ENCODE results near the gene PHYHIPL. TPM values are rescaled to one million over a fixed set of nuclear protein-coding genes. Genes with fewer than 3 reads are reported as not detected.

Gene PHYHIPL
- total RNA-seq, 2 experiments from 2014 or later, result not detected

- H3K4me1 ChIP-seq (ENCODE audit: insufficient read depth, low read length, poor library complexity, severe bottlenecking), result no peaks in the 10 kb centered on the region
- no peaks in the 10 kb centered on the region for H3K36me3 ChIP-seq (ENCODE audit: insufficient read depth, low read length)
- no peaks in the 10 kb centered on the region for H3K9me2 ChIP-seq (ENCODE audit: insufficient read depth, low read length)
- CTCF ChIA-PET (ENCODE audit: unreplicated experiment), result no interaction called here
- DNase-seq (ENCODE audit: low spot score), result no peak
- no peaks in the 10 kb centered on the region for H3K79me2 ChIP-seq (ENCODE audit: insufficient read depth, low read depth, low read length)
- POLR2A ChIA-PET, result interaction anchor here (0.7 kb wide), 2 partner anchors 65 to 232 kb away, joined by 3 read pairs; no protein-coding TSS in a partner anchor
- H4K20me1 ChIP-seq (ENCODE audit: insufficient read depth, low read length), result no peaks in the 10 kb centered on the region
- H3K27ac ChIP-seq (ENCODE audit: low read depth, low read length, poor library complexity, severe bottlenecking), result no peak overlapping the region
- no peak for TF ChIP-seq EZH2phosphoT487 (IDR thresholded peaks at IDR 0.05; ENCODE audit: borderline replicate concordance, low read depth, low read length)
- TF ChIP-seq, protein P1, sequence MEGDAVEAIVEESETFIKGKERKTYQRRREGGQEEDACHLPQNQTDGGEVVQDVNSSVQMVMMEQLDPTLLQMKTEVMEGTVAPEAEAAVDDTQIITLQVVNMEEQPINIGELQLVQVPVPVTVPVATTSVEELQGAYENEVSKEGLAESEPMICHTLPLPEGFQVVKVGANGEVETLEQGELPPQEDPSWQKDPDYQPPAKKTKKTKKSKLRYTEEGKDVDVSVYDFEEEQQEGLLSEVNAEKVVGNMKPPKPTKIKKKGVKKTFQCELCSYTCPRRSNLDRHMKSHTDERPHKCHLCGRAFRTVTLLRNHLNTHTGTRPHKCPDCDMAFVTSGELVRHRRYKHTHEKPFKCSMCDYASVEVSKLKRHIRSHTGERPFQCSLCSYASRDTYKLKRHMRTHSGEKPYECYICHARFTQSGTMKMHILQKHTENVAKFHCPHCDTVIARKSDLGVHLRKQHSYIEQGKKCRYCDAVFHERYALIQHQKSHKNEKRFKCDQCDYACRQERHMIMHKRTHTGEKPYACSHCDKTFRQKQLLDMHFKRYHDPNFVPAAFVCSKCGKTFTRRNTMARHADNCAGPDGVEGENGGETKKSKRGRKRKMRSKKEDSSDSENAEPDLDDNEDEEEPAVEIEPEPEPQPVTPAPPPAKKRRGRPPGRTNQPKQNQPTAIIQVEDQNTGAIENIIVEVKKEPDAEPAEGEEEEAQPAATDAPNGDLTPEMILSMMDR (conservative IDR thresholded peaks at IDR 0.05; ENCODE audit: low read length), result no peak
- H3K4me2 ChIP-seq (ENCODE audit: low read length), result no peak overlapping the region
- no peak overlapping the region for H2AFZ ChIP-seq (ENCODE audit: low read length)
- no TSS peak for BruUV-seq (replicated peaks)
- intact Hi-C loops (cut with micrococcal nuclease; ENCODE audit: unreplicated experiment), result no loop called here
- H3K4me3 ChIP-seq (ENCODE audit: low read depth, low read length, poor library complexity, severe bottlenecking), result no peak overlapping the region
- no peaks in the 10 kb centered on the region for H3K9me3 ChIP-seq (ENCODE audit: low read length)
Observed at GRCh38 chr10:59190332-59190731, 13.9 kb downstream of the PHYHIPL start.

- Histone ChIP-seq H3K4me3 (ENCODE audit: low read depth, low read length, poor library complexity, severe bottlenecking) (no peak overlapping the region), H3K9me3 (ENCODE audit: low read length) (no peaks in the 10 kb centered on the region), H3K4me2 (ENCODE audit: low read length) (no peak overlapping the region), H3K79me2 (ENCODE audit: insufficient read depth, low read depth, low read length) (no peaks in the 10 kb centered on the region), H3K9me2 (ENCODE audit: insufficient read depth, low read length) (no peaks in the 10 kb centered on the region), H4K20me1 (ENCODE audit: insufficient read depth, low read length) (no peaks in the 10 kb centered on the region), H3K36me3 (ENCODE audit: insufficient read depth, low read length) (no peaks in the 10 kb centered on the region), H3K4me1 (ENCODE audit: insufficient read depth, low read length, poor library complexity, severe bottlenecking) (no peaks in the 10 kb centered on the region), H2AFZ (ENCODE audit: low read length) (no peak overlapping the region), H3K27ac (ENCODE audit: low read depth, low read length, poor library complexity, severe bottlenecking) (no peak overlapping the region)
- intact Hi-C loops (cut with micrococcal nuclease; ENCODE audit: unreplicated experiment), result no loop called here
- TF ChIP-seq, protein P1 (conservative IDR thresholded peaks at IDR 0.05; ENCODE audit: low read length), result no peak
- TF ChIP-seq EZH2phosphoT487 (IDR thresholded peaks at IDR 0.05; ENCODE audit: borderline replicate concordance, low read depth, low read length), result no peak
- BruUV-seq (replicated peaks), result no TSS peak
- POLR2A ChIA-PET, result interaction anchor here (0.6 to 0.7 kb wide), 2 partner anchors 25 to 159 kb away, joined by 3 read pairs; no protein-coding TSS in a partner anchor
- DNase-seq (ENCODE audit: low spot score), result no peak
- CTCF ChIA-PET (ENCODE audit: unreplicated experiment), result no interaction called here
Observed at GRCh38 chr10:59206204-59206720, 29.8 kb downstream of the PHYHIPL start.

- POLR2A ChIA-PET, result no interaction called here
- no peaks in the 10 kb centered on the region for H3K9me2 ChIP-seq (ENCODE audit: insufficient read depth, low read length)
- no peak overlapping the region for H3K4me3 ChIP-seq (ENCODE audit: low read depth, low read length, poor library complexity, severe bottlenecking)
- H3K36me3 ChIP-seq (ENCODE audit: insufficient read depth, low read length), result no peaks in the 10 kb centered on the region
- no peak overlapping the region for H3K4me2 ChIP-seq (ENCODE audit: low read length)
- BruUV-seq (replicated peaks), result no TSS peak
- H3K4me1 ChIP-seq (ENCODE audit: insufficient read depth, low read length, poor library complexity, severe bottlenecking), result no peaks in the 10 kb centered on the region
- intact Hi-C loops (cut with micrococcal nuclease; ENCODE audit: unreplicated experiment), result no loop called here
- no peaks in the 10 kb centered on the region for H4K20me1 ChIP-seq (ENCODE audit: insufficient read depth, low read length)
- H3K27ac ChIP-seq (ENCODE audit: low read depth, low read length, poor library complexity, severe bottlenecking), result no peak overlapping the region
- H3K9me3 ChIP-seq (ENCODE audit: low read length), result no peaks in the 10 kb centered on the region
- DNase-seq (ENCODE audit: low spot score), result no peak
- H3K79me2 ChIP-seq (ENCODE audit: insufficient read depth, low read depth, low read length), result no peaks in the 10 kb centered on the region
- CTCF ChIA-PET (ENCODE audit: unreplicated experiment), result no interaction called here
- no peak overlapping the region for H2AFZ ChIP-seq (ENCODE audit: low read length)
- TF ChIP-seq, protein P1 (conservative IDR thresholded peaks at IDR 0.05; ENCODE audit: low read length), result no peak
- no peak for TF ChIP-seq EZH2phosphoT487 (IDR thresholded peaks at IDR 0.05; ENCODE audit: borderline replicate concordance, low read depth, low read length)
Observed at GRCh38 chr10:59212301-59212798, 35.9 kb downstream of the PHYHIPL start.

Data from OCI-LY7 (cell line).